CD4-positive, alpha-beta T cell treated with Interferon gamma for 1 hour (primary cell): ENCODE results near the gene PHETA1.
"Not testable (repeated sequence)": the region's sequence is repeated elsewhere in the genome, so short reads cannot be mapped to it uniquely, and the experiment has no call there.

Experiments used
- DNase-seq: peaks from one replicate; pipeline ENCODE4 v3.0.0-alpha.2; 2020

The PHETA1 gene

GRCh38 chr12:111347891-111348644 lies 20.8 kb downstream of the PHETA1 start:
- no peak for DNase-seq

GRCh38 chr12:111344254-111344875 lies 24.5 kb downstream of the PHETA1 start:
- no peak for DNase-seq

GRCh38 chr12:111343181-111343580 lies 25.7 kb downstream of the PHETA1 start:
- no peak for DNase-seq

GRCh38 chr12:111342376-111342775 lies 26.5 kb downstream of the PHETA1 start:
- no peak for DNase-seq

GRCh38 chr12:111341426-111342065 lies 27.3 kb downstream of the PHETA1 start:
- DNase-seq = no peak

- DNase-seq = not testable (repeated sequence)
Observed at GRCh38 chr12:111340680-111341079, 28.2 kb downstream of the PHETA1 start.

GRCh38 chr12:111340231-111340630 lies 28.7 kb downstream of the PHETA1 start:
- no peak for DNase-seq

GRCh38 chr12:111339321-111339938 lies 29.5 kb downstream of the PHETA1 start:
- no peak for DNase-seq

GRCh38 chr12:111338096-111338495 lies 30.8 kb downstream of the PHETA1 start:
- DNase-seq = no peak

GRCh38 chr12:111337371-111337770 lies 31.5 kb downstream of the PHETA1 start:
- no peak for DNase-seq

GRCh38 chr12:111336411-111336810 lies 32.5 kb downstream of the PHETA1 start:
- DNase-seq = not testable (repeated sequence)

- no peak for DNase-seq
Observed at GRCh38 chr12:111335811-111336210, 33.1 kb downstream of the PHETA1 start.

GRCh38 chr12:111335301-111335700 lies 33.6 kb downstream of the PHETA1 start:
- DNase-seq = not testable (repeated sequence)

GRCh38 chr12:111334393-111334915 lies 34.4 kb downstream of the PHETA1 start:
- no peak for DNase-seq

- DNase-seq = no peak
Observed at GRCh38 chr12:111330800-111331752, 37.8 kb downstream of the PHETA1 start.

GRCh38 chr12:111328138-111328537 lies 40.8 kb downstream of the PHETA1 start:
- no peak for DNase-seq

GRCh38 chr12:111327474-111327873 lies 41.4 kb downstream of the PHETA1 start:
- DNase-seq = no peak

GRCh38 chr12:111322336-111323250 lies 46.3 kb downstream of the PHETA1 start:
- no peak for DNase-seq

- DNase-seq = no peak
Observed at GRCh38 chr12:111321317-111321716, 47.6 kb downstream of the PHETA1 start.

- no peak for DNase-seq
Observed at GRCh38 chr12:111320258-111321050, 48.4 kb downstream of the PHETA1 start.
